Head of caudate nucleus (tissue), 42 donors: Measurements from ENCODE around the gene RPS6KL1.
"Not testable (repeated sequence)": the region's sequence is repeated elsewhere in the genome, so short reads cannot be mapped to it uniquely, and the experiment has no call there.

Source experiments
- DNase-seq, 42 donors: peaks; one replicate each; pipeline versions ENCODE4 v3.0.0 to v3.0.0-alpha.2; 2020 to 2021; ENCODE audit warnings: mixed read lengths in 7 of 42
- intact Hi-C: fragments of 100-400 bp; cut with DNase I; formaldehyde crosslinking; loops from one replicate; pipeline ENCODE4 v1.15.0; 2022

Gene RPS6KL1

DNA sequence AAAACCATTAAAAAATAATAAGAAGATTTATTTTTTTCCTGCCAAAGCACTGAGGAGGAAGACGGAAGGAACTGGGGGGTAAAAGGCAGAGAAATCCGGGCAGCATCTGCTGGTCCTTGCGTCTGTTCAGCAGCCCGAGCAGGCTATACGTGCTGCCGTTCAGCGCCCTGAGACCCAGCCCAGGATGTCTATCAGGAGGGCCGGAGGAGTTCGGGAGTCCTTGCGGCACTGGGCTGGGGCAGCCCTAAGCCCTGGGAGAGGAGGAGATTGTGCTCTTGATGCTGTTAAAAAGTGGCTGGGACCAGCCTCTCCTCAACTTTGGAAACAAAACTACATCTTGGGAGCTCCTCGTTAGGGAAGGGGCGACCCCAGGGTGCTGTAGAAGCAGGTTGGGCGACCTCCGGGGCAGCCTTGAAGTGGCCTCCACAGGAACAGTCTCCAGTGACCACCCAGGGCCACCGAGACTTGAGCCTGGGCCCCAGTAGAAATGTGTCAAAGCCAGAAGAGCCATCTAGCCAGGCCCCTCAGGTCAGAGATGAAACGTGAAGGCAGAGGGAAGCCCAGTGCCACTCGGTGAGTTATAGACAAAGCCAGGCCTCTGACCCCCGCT lies 18.0 kb upstream of the RPS6KL1 start:
- DNase-seq = no peak
- intact Hi-C loops = no loop called here

DNA sequence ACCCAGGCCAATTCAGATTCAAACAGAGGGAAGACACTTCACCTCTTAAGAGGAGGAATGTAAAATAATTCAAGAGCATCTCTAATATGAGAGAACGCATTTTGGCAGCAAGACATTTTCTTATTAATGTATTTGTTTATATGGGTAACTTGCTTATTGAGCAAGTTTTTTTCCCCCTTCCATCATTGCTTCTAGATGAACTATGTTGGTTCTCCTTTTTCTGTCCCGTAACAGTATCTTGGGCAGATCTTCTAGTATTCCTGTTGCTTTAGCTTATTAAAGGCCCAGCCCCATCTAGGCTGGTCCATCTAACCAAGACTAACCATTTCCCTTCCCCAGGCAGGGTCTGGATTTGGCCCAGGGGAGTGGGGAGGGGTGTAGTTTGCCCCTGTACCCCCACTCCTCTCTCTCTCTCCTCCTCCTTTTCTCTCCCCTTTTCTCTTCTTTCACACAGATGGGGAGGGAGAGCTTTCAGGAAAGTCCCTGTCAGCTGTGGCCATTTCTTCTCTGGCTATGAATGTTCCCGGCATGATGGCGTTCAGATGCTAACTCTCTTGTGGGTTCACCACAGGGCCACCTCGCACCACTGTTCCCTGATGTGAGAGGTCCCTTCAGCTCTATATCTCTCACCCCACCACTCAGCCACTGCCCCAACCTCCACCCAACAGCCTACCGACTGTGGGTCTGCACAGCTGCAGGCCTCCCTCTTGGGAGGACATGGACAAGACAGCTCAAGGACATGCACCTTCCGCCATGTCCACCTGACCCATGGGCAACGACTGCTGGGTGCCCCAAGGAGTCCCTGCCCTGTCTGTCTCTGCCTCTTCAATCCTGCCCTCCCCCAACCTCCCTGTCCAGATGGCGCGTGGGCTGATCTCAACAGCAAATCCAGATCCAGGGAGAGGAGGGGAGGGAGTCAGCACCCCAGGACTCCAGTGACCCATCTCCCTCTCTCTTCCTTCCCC lies 15.8 kb upstream of the RPS6KL1 start:
- intact Hi-C loops = no loop called here
- no peak for DNase-seq

GRCh38 chr14:74937171-74937570 lies 14.1 kb upstream of the RPS6KL1 start:
- no peak for DNase-seq
- intact Hi-C loops = no loop called here

DNA sequence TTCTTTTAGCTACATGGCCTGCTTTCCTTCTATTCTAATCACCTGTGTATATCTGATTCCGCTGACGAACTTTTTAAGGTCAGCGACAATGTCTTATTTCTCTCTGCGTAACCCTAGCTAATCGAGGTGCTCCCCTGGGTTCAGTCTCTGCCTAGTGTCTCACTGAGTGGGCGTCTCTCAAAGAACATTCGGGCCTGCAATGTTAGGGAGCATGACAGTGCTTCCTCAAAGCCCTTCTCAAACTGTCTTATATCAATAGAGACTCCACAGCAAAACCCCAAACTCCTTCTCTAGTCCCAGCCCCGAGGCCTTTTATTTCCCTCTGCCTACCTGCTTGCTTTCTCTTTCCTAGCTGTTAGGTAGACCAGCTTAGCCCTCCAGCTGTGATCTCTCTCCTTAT lies 13.7 kb upstream of the RPS6KL1 start:
- intact Hi-C loops = no loop called here
- peak in 1 of 42 donors; percentile 25 for DNase-seq

GRCh38 chr14:74936151-74936550 lies 13.1 kb upstream of the RPS6KL1 start:
- DNase-seq = no peak
- intact Hi-C loops = no loop called here

- DNase-seq = no peak
- intact Hi-C loops = no loop called here
Observed at GRCh38 chr14:74935360-74935680, 12.3 kb upstream of the RPS6KL1 start.

DNA sequence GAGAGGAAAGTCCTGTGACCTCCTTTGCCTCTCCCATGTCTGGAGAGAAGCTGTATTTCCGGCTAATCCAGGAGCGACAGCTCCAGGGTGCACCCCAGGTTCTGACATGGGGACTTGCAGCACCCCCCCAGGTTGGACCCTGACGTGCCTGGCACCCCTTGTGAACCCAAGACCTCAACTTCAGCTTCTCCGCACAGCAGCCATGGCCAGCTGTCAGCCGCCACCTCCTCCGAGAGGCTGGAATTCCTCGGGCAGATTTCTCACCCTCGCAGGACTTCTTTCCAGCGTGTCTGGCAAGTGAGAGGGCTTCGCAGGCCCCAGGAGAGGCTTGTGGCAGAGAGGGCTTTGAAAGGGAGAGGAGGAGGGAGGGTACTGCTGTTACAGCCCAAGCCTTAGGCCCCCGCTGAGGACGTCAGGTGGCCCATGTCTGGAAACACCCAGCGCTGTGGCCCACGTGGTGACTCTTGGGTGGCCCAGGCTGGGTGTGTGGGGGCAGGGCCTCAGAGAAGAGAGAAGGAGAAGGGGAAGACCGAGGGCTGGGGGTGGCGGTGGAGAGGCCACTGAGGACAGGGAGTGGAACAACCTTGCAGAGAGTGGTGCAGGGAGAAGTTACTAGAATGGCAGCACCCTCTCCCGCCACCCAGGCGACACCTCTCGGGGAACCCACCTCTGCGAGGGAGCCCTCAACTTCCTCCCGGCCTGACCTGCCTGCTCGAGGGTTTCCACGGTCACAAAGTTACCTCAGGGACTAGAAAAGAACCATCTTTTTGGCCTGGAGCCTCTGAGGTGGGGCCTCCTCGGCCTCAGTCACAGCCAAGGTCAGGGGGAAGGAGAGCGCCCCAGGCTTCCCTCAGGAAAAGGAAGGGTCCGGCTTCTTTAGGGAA lies 11.7 kb upstream of the RPS6KL1 start:
- intact Hi-C loops = no loop called here
- DNase-seq = no peak

- no peak for DNase-seq
- intact Hi-C loops = no loop called here
Observed at GRCh38 chr14:74934041-74934440, 11.0 kb upstream of the RPS6KL1 start.

DNA sequence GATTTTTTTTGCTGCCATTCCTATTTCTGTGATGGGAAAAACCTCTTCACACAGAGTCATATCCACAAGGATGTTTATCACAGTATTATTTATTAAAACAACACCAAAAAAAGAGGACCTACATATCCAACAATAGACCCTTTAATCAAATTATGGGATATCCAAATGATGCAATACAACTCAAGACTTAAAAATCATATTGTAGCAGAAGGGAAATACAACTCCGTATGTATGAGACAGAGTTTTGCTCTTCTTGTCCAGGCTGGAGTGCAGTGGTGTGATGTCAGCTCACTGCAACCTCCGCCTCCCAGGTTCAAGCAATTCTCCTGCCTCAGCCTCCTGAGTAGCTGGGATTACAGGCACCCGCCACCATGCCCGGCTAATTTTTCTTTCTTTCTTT lies 9.9 kb upstream of the RPS6KL1 start:
- DNase-seq, intact Hi-C loops: not testable (repeated sequence)

GRCh38 chr14:74932401-74932901 lies 9.4 kb upstream of the RPS6KL1 start:
- intact Hi-C loops = no loop called here
- no peak for DNase-seq

- intact Hi-C loops, DNase-seq: not testable (repeated sequence)
Observed at GRCh38 chr14:74931744-74932143, 8.7 kb upstream of the RPS6KL1 start.

DNA sequence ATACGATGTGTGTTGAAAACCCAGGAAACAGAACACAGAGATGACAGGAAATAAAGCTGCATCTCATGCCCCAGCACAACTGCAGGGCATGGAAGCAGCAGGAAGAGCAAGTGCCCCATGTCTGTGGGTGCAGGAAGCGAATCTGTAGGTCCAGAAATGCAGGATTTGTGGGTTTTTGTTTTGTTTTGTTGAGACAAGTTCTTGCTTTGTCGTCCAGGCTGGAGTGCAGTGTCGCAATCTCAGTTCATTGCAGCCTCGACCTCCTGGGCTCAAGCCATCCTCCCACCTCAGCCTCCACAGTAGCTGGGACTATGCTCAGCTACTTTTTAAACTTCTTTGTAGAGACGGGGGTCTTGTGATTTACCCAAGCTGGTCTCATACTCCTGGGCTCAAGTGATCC lies 6.2 kb upstream of the RPS6KL1 start:
- intact Hi-C loops = no loop called here
- DNase-seq = no peak

DNA sequence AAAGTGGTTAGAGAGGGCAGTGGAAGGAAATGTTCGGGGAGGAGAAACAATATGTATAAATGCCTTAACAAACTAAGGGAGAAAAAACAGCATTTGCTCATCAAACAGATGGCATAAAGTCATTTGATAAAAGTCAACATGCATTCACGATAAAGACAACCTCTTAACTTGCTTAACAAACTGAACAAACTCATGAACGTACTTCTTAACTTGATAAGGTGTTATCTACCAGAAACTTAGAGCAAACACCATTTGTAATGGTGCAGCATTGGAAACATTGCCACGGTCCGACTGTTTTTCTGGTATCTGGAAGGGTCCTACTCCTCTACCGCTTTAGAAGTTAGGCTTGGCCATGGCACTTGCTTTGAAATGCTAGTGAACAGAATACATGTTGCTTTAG lies 4.2 kb upstream of the RPS6KL1 start:
- intact Hi-C loops = no loop called here
- no peak for DNase-seq

GRCh38 chr14:74924061-74924460 lies 1.0 kb upstream of the RPS6KL1 start:
- intact Hi-C loops = no loop called here
- no peak for DNase-seq

DNA sequence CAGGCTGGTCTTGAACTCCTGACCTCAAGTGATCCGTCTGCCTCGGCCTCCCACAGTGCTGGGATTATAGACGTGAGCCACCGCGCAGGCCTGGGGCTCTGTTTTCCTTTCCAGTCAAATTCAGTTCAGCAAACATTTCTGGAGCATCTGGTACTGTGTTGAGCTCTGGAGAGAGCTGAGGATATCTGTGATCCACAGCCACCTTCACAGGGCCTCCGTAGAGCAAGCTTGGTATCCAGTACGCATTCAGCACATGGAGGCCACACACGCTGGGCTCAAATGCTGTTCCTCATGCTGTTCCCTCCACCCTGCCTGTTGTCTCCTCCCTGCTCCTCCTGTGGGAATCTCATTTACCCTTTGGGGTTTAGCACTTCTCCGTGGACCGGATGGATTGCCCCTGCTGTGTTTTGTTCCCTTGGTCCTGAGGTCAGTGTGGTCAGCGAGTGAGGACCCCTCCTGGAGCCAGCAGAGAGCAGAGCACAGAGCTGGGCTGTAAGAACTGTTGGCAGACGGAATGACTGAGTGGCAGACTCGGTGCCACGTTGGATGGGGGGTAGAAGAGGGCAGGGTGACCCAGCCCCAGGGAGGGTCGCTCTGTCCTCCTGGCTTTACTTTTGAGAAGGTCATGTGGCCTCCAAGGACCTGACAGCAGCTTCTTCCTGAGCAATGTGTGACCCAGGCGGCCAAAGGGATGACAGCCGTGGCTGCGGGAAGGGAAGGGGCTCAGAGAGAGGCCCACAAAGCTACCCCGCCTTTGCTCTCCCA lies 891 bp downstream of the RPS6KL1 start:
- intact Hi-C loops = no loop called here

GRCh38 chr14:74921053-74921620 lies 1.9 kb downstream of the RPS6KL1 start:
- intact Hi-C loops = no loop called here
- no peak for DNase-seq

More for the DNA sequence above, 891 bp downstream of the RPS6KL1 start:
- no peak for DNase-seq

- intact Hi-C loops = no loop called here
- no peak for DNase-seq
Observed at GRCh38 chr14:74920281-74920680, 2.8 kb downstream of the RPS6KL1 start.

DNA sequence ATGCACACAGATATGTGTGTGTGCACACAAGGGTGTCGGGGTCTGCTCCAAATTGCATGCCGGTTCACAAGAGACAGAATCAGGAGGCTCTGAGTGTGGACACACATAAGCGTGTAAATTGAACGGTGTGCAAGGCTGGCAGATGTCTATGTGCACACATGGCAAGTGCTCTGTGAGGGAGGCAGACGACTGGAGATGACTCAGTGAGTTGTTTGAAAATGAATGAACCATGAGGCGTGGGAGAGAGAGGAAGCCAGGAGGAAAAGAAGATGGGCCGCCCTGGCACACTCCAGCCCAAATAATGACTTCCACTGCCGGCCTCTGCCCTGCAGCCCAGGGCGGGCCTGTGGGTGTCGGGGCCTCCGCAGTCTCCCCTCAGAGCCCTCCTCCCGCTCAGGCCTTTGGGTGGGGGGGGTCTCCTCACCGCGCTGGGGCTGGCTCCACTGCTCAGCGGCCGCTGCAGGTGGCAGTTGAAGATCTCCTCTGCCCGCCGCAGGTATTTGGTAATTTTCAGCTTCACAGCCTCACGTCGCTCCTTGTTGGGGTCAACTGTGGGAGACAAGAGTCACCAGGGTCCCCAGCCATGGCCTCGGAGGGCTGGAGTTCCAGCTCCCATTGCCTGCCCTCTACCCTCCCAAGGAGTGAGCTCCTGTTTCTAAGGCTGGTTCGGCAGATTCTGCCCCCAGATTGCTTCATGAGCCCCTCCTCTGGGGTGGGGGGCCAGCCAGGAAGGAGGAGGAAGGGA lies 3.5 kb downstream of the RPS6KL1 start:
- peak in 12 of 42 donors; percentile 19 to 75 (median 58) for DNase-seq
- intact Hi-C loops = no loop called here
